Upper lobe of left lung (tissue), 4 donors: ENCODE results near the gene ZNF503.

Experiments
- EP300 ChIP-seq, 4 donors: sonication (generic); formaldehyde crosslinking; IDR thresholded peaks; one replicate each; pipeline ENCODE4 v1.5.1; 2017; ENCODE audit warnings: antibody characterized with exemption in 4 of 4, control low read depth in 2 of 4
- POLR2A ChIP-seq, 4 donors: fragments of 450-650 bp; IDR thresholded peaks; one replicate each; pipeline ENCODE4 v1.5.1; 2016 to 2017; ENCODE audit warnings: antibody characterized with exemption in 4 of 4, mild to moderate bottlenecking in 2 of 4
- POLR2AphosphoS5 ChIP-seq, 2 donors: sonication (generic); formaldehyde crosslinking; IDR thresholded peaks; one replicate each; pipeline ENCODE4 v1.5.1; 2017; ENCODE audit warnings: antibody characterized with exemption in 2 of 2
- TF ChIP-seq, protein P1 (sequence below), 6 experiments: fragments of 450-650 bp in 4 of 6; fragments of 200-600 bp in 2 of 6; sonication (generic) in 2 of 6; IDR thresholded peaks; one replicate each; pipeline ENCODE4 v1.5.1; 2016 to 2019; ENCODE audit warnings: antibody characterized with exemption in 6 of 6

DNA sequence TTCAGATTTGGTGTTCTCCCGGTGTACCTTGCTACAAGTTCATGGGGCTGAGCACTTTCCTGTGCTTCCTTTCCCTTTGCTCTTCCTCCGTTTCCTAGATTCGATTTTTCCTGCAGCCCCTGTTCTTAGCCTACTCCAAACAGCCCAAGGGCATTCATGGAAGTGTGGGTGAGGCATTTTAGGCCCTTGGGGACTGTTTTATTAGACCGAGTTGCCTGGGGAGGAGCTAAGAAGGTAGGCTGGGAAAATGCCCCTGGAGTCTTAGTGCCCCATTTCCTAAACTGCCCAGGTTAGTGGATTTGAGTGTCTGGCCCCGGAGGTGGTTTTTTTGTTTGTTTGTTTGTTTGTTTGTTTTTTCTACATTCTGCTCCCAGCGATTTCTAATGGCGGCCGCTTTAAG is 31.7 kb upstream of the ZNF503 start:
- TF ChIP-seq POLR2A (IDR thresholded peaks at IDR 0.05) (no peak), POLR2AphosphoS5 (IDR thresholded peaks at IDR 0.05) (no peak), EP300 (IDR thresholded peaks at IDR 0.05) (no peak)
- TF ChIP-seq, protein P1, sequence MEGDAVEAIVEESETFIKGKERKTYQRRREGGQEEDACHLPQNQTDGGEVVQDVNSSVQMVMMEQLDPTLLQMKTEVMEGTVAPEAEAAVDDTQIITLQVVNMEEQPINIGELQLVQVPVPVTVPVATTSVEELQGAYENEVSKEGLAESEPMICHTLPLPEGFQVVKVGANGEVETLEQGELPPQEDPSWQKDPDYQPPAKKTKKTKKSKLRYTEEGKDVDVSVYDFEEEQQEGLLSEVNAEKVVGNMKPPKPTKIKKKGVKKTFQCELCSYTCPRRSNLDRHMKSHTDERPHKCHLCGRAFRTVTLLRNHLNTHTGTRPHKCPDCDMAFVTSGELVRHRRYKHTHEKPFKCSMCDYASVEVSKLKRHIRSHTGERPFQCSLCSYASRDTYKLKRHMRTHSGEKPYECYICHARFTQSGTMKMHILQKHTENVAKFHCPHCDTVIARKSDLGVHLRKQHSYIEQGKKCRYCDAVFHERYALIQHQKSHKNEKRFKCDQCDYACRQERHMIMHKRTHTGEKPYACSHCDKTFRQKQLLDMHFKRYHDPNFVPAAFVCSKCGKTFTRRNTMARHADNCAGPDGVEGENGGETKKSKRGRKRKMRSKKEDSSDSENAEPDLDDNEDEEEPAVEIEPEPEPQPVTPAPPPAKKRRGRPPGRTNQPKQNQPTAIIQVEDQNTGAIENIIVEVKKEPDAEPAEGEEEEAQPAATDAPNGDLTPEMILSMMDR (IDR thresholded peaks at IDR 0.05) = no peak
